ENCODE data around the gene APOLD1.

APOLD1 gene

GRCh38 chr12:12759234-12759915 is 26.1 kb upstream of the APOLD1 start:
- H3K4me3 ChIP-seq (replicated peaks; ENCODE audit: low read depth, low read length), result no peak overlapping the region
- TF ChIP-seq, protein P1, sequence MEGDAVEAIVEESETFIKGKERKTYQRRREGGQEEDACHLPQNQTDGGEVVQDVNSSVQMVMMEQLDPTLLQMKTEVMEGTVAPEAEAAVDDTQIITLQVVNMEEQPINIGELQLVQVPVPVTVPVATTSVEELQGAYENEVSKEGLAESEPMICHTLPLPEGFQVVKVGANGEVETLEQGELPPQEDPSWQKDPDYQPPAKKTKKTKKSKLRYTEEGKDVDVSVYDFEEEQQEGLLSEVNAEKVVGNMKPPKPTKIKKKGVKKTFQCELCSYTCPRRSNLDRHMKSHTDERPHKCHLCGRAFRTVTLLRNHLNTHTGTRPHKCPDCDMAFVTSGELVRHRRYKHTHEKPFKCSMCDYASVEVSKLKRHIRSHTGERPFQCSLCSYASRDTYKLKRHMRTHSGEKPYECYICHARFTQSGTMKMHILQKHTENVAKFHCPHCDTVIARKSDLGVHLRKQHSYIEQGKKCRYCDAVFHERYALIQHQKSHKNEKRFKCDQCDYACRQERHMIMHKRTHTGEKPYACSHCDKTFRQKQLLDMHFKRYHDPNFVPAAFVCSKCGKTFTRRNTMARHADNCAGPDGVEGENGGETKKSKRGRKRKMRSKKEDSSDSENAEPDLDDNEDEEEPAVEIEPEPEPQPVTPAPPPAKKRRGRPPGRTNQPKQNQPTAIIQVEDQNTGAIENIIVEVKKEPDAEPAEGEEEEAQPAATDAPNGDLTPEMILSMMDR (IDR thresholded peaks at IDR 0.05; ENCODE audit: insufficient read depth, low read length, poor library complexity, severe bottlenecking), result no peak
- H3K27me3 ChIP-seq (replicated peaks; ENCODE audit: control insufficient read depth, insufficient read depth, low read length), result no peaks in the 10 kb centered on the region
- no peaks in the 10 kb centered on the region for H3K36me3 ChIP-seq (ENCODE audit: control insufficient read depth, insufficient read depth, low read length)
- no peak for DNase-seq (ENCODE audit: extremely low read depth, insufficient read length)

DNA sequence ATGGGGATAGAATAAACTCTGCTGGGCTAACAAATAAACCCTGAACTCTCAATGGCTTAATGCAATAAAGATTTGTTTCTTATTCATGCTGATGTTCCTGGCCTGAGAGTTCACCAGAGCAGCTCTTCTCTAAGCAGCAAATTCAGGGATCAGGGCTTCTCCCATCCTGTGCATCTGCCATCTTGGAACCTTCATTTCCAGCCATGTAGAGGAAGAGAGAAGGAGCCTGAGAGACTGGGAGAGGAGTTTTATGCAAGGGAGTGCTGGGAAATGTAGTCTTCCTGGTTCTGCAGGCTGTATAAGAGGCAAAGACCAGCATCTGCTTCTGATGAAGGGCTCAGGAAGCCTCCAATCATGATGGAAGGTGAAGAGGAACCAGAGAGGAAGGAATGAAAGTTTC is 20.6 kb upstream of the APOLD1 start:
- TF ChIP-seq, protein P1 (IDR thresholded peaks at IDR 0.05; ENCODE audit: insufficient read depth, low read length, poor library complexity, severe bottlenecking), result no peak
- Histone ChIP-seq H3K27me3 (replicated peaks; ENCODE audit: control insufficient read depth, insufficient read depth, low read length) (no peaks in the 10 kb centered on the region), H3K36me3 (ENCODE audit: control insufficient read depth, insufficient read depth, low read length) (no peaks in the 10 kb centered on the region), H3K4me3 (replicated peaks; ENCODE audit: low read depth, low read length) (no peak overlapping the region)
- no peak for DNase-seq (ENCODE audit: extremely low read depth, insufficient read length)

DNA sequence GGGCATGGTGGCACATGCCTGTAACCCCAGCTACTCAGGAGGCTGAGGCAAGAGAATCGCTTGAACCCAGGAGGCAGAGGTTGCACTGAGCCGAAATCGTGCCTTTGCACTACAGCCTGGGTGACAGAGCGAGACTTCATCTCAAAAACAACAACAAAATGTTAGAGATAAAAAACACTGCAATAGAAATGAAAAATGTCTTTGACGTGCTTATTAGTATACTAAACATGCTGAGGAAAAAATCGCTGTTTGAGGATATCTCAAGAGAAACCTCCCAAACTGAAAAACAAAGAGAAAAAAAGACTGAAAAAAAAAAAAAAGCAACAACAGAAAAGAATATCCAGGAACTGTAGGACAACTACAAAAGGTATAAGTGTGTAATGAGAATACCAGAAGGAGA is 15.2 kb upstream of the APOLD1 start:
- H3K27me3 ChIP-seq (replicated peaks; ENCODE audit: control insufficient read depth, insufficient read depth, low read length), result no peaks in the 10 kb centered on the region
- no peaks in the 10 kb centered on the region for H3K36me3 ChIP-seq (ENCODE audit: control insufficient read depth, insufficient read depth, low read length)
- DNase-seq (ENCODE audit: extremely low read depth, insufficient read length), result no peak
- TF ChIP-seq, protein P1 (IDR thresholded peaks at IDR 0.05; ENCODE audit: insufficient read depth, low read length, poor library complexity, severe bottlenecking), result no peak
- H3K4me3 ChIP-seq (replicated peaks; ENCODE audit: low read depth, low read length), result no peak overlapping the region

- no peaks in the 10 kb centered on the region for H3K36me3 ChIP-seq (ENCODE audit: control insufficient read depth, insufficient read depth, low read length)
- no peaks in the 10 kb centered on the region for H3K27me3 ChIP-seq (replicated peaks; ENCODE audit: control insufficient read depth, insufficient read depth, low read length)
- no peak overlapping the region for H3K4me3 ChIP-seq (replicated peaks; ENCODE audit: low read depth, low read length)
- TF ChIP-seq, protein P1 (IDR thresholded peaks at IDR 0.05; ENCODE audit: insufficient read depth, low read length, poor library complexity, severe bottlenecking), result no peak
- no peak for DNase-seq (ENCODE audit: extremely low read depth, insufficient read length)
These were observed 10.7 kb upstream of the APOLD1 start for GRCh38 chr12:12774791-12775190.

DNA sequence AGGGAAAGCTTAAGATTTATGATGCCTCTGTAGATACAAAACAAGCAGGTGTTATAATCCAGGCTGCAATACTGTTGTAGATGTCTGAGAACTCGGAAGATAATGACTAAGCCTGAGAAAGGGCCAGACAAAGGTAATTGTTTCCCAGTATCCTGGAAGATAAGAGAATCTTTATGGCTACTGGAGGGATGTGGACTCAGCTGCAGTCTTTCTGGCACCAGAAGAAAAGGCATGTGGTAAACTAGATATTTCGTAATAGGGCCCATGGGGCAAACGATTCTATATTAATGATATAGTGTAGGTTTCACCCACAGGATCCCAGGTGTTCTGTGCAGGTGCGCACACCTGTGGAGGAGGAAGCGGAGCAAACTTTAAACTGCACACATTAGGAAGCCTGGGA is 9.2 kb upstream of the APOLD1 start:
- TF ChIP-seq, protein P1 (IDR thresholded peaks at IDR 0.05; ENCODE audit: insufficient read depth, low read length, poor library complexity, severe bottlenecking), result no peak
- H3K4me3 ChIP-seq (replicated peaks; ENCODE audit: low read depth, low read length), result no peak overlapping the region
- DNase-seq (ENCODE audit: extremely low read depth, insufficient read length), result no peak

DNA sequence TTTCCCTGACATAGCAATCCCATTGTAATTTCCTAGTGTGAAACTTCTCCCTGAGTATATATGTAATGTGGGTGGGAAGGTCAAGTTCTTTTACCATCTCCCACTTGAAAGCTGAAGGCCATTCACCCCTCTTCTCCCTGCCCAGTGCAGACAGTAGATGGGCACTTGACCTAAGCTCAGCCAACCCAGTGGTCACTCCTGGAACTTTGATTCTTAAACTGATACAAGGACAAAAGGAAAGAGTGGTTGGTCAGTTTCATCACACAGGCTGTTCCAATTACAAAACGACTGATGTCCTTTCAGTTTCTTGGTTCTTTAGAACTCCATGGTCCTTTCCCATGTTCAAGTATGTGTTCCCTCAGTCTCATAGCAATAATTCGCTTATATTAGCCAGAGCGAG is 8.4 kb upstream of the APOLD1 start:
- DNase-seq (ENCODE audit: extremely low read depth, insufficient read length), result no peak
- no peak overlapping the region for H3K4me3 ChIP-seq (replicated peaks; ENCODE audit: low read depth, low read length)
- no peaks in the 10 kb centered on the region for H3K27me3 ChIP-seq (replicated peaks; ENCODE audit: control insufficient read depth, insufficient read depth, low read length)
- H3K36me3 ChIP-seq (ENCODE audit: control insufficient read depth, insufficient read depth, low read length), result no peaks in the 10 kb centered on the region
- TF ChIP-seq, protein P1 (IDR thresholded peaks at IDR 0.05; ENCODE audit: insufficient read depth, low read length, poor library complexity, severe bottlenecking), result no peak

More for the DNA sequence above, 9.2 kb upstream of the APOLD1 start:
- H3K36me3 ChIP-seq (ENCODE audit: control insufficient read depth, insufficient read depth, low read length), result no peaks in the 10 kb centered on the region
- H3K27me3 ChIP-seq (replicated peaks; ENCODE audit: control insufficient read depth, insufficient read depth, low read length), result no peaks in the 10 kb centered on the region
